ENCODE measurements around the gene ACOT13.
"Not testable (repeated sequence)": the region's sequence is repeated elsewhere in the genome, so short reads cannot be mapped to it uniquely, and the experiment has no call there.

ACOT13 gene

GRCh38 chr6:24672620-24673182 is 5.8 kb downstream of the ACOT13 start:
- Histone ChIP-seq H3K14ac (ENCODE audit: low read length in 2 of 2) (no peak overlapping the region), H3K27ac (ENCODE audit: low read length, poor library complexity, severe bottlenecking) (no peak overlapping the region), H3K27me3 (ENCODE audit: control insufficient read depth in 1 of 2, insufficient read depth in 1 of 2, low read length in 2 of 2) (no peaks in the 10 kb centered on the region), H2AFZ (ENCODE audit: low read depth, low read length) (no peak overlapping the region), H3K4me2 (ENCODE audit: low read length, poor library complexity, severe bottlenecking) (no peak overlapping the region), H3K9ac (ENCODE audit: low read length) (no peak overlapping the region), H3K79me1 (replicated peaks; ENCODE audit: low read length, poor library complexity, severe bottlenecking) (peaks cover 5% of the 10 kb centered on the region), H3K36me3 (ENCODE audit: control insufficient read depth in 1 of 2, insufficient read depth in 2 of 2, low read depth in 1 of 2, low read length in 2 of 2) (peaks cover 0 to 6% of the 10 kb centered on the region in 2 experiments), H3K4me3 (ENCODE audit: insufficient read depth in 1 of 2, low read depth in 1 of 2, low read length in 2 of 2) (no peak overlapping the region), H4K91ac (ENCODE audit: low read length) (no peak overlapping the region), H4K8ac (ENCODE audit: low read length) (no peak overlapping the region), H2BK120ac (ENCODE audit: low read depth, low read length) (no peak overlapping the region), H2BK5ac (ENCODE audit: low read depth, low read length, poor library complexity, severe bottlenecking) (no peak overlapping the region), H3K18ac (ENCODE audit: low read depth in 1 of 2, low read length in 2 of 2) (no peak overlapping the region), H3K4me1 (ENCODE audit: control insufficient read depth, insufficient read depth, low read depth, low read length) (peaks cover 5% of the 10 kb centered on the region), H3K9me3 (ENCODE audit: control insufficient read depth, low read length) (peaks cover 12% of the 10 kb centered on the region), H2BK15ac (ENCODE audit: low read depth, poor library complexity, severe bottlenecking) (no peak overlapping the region), H3K4ac (ENCODE audit: low read depth in 1 of 2, low read length in 2 of 2) (no peak overlapping the region), H2BK12ac (ENCODE audit: low read length in 2 of 2) (no peak overlapping the region), H3K23ac (ENCODE audit: low read length in 2 of 2) (no peak overlapping the region), H2AK5ac (ENCODE audit: low read length, severe bottlenecking) (no peak overlapping the region)
- 95% methylated on average over 5 of the region's 6 CpGs for WGBS
- no peak for DNase-seq

- no peak overlapping the region for H3K14ac ChIP-seq (ENCODE audit: low read length in 2 of 2)
- no peak overlapping the region for H2AFZ ChIP-seq (ENCODE audit: low read depth, low read length)
- no peak overlapping the region for H3K9ac ChIP-seq (ENCODE audit: low read length)
- no peaks in the 10 kb centered on the region for H3K27me3 ChIP-seq (ENCODE audit: control insufficient read depth in 1 of 2, insufficient read depth in 1 of 2, low read length in 2 of 2)
- H3K36me3 ChIP-seq (ENCODE audit: control insufficient read depth in 1 of 2, insufficient read depth in 2 of 2, low read depth in 1 of 2, low read length in 2 of 2): peaks cover 0 to 6% of the 10 kb centered on the region in 2 experiments
- no peaks in the 10 kb centered on the region for H3K4me1 ChIP-seq (ENCODE audit: control insufficient read depth, insufficient read depth, low read depth, low read length)
- H3K9me3 ChIP-seq (ENCODE audit: control insufficient read depth, low read length): peaks cover 12% of the 10 kb centered on the region
- H3K23ac ChIP-seq (ENCODE audit: low read length in 2 of 2): no peak overlapping the region
- no peak overlapping the region for H4K8ac ChIP-seq (ENCODE audit: low read length)
- no peak overlapping the region for H3K27ac ChIP-seq (ENCODE audit: low read length, poor library complexity, severe bottlenecking)
- peaks cover 5% of the 10 kb centered on the region for H3K79me1 ChIP-seq (replicated peaks; ENCODE audit: low read length, poor library complexity, severe bottlenecking)
- no CpG with 5 or more reads among the region's 2 CpGs for WGBS
- H2BK12ac ChIP-seq (ENCODE audit: low read length in 2 of 2): no peak overlapping the region
- no peak overlapping the region for H3K4me3 ChIP-seq (ENCODE audit: insufficient read depth in 1 of 2, low read depth in 1 of 2, low read length in 2 of 2)
- no peak overlapping the region for H2BK120ac ChIP-seq (ENCODE audit: low read depth, low read length)
- DNase-seq: no peak
- no peak overlapping the region for H3K4ac ChIP-seq (ENCODE audit: low read depth in 1 of 2, low read length in 2 of 2)
- no peak overlapping the region for H3K4me2 ChIP-seq (ENCODE audit: low read length, poor library complexity, severe bottlenecking)
- no peak overlapping the region for H2AK5ac ChIP-seq (ENCODE audit: low read length, severe bottlenecking)
- no peak overlapping the region for H3K18ac ChIP-seq (ENCODE audit: low read depth in 1 of 2, low read length in 2 of 2)
- H4K91ac ChIP-seq (ENCODE audit: low read length): no peak overlapping the region
- no peak overlapping the region for H2BK15ac ChIP-seq (ENCODE audit: low read depth, poor library complexity, severe bottlenecking)
- no peak overlapping the region for H2BK5ac ChIP-seq (ENCODE audit: low read depth, low read length, poor library complexity, severe bottlenecking)
These were observed 6.7 kb downstream of the ACOT13 start for GRCh38 chr6:24673625-24674024.

- H3K23ac ChIP-seq (ENCODE audit: low read length in 2 of 2); H2BK15ac ChIP-seq (ENCODE audit: low read depth, poor library complexity, severe bottlenecking); H3K14ac ChIP-seq (ENCODE audit: low read length in 2 of 2); H2AK5ac ChIP-seq (ENCODE audit: low read length, severe bottlenecking); H3K4me3 ChIP-seq (ENCODE audit: insufficient read depth in 1 of 2, low read depth in 1 of 2, low read length in 2 of 2); H3K4ac ChIP-seq (ENCODE audit: low read depth in 1 of 2, low read length in 2 of 2); H2BK5ac ChIP-seq (ENCODE audit: low read depth, low read length, poor library complexity, severe bottlenecking); H3K27me3 ChIP-seq (ENCODE audit: control insufficient read depth in 1 of 2, insufficient read depth in 1 of 2, low read length in 2 of 2); H3K9me3 ChIP-seq (ENCODE audit: control insufficient read depth, low read length); H3K27ac ChIP-seq (ENCODE audit: low read length, poor library complexity, severe bottlenecking); H3K4me1 ChIP-seq (ENCODE audit: control insufficient read depth, insufficient read depth, low read depth, low read length); H3K36me3 ChIP-seq (ENCODE audit: control insufficient read depth in 1 of 2, insufficient read depth in 2 of 2, low read depth in 1 of 2, low read length in 2 of 2); H2AFZ ChIP-seq (ENCODE audit: low read depth, low read length); H2BK120ac ChIP-seq (ENCODE audit: low read depth, low read length); H3K18ac ChIP-seq (ENCODE audit: low read depth in 1 of 2, low read length in 2 of 2); H3K4me2 ChIP-seq (ENCODE audit: low read length, poor library complexity, severe bottlenecking); DNase-seq; H3K9ac ChIP-seq (ENCODE audit: low read length); H2BK12ac ChIP-seq (ENCODE audit: low read length in 2 of 2); H3K79me1 ChIP-seq (replicated peaks; ENCODE audit: low read length, poor library complexity, severe bottlenecking); H4K8ac ChIP-seq (ENCODE audit: low read length); H4K91ac ChIP-seq (ENCODE audit: low read length): not testable (repeated sequence)
- 93% methylated on average over 10 of the region's 11 CpGs for WGBS
These were observed 12.0 kb downstream of the ACOT13 start for GRCh38 chr6:24678792-24679352.

DNA sequence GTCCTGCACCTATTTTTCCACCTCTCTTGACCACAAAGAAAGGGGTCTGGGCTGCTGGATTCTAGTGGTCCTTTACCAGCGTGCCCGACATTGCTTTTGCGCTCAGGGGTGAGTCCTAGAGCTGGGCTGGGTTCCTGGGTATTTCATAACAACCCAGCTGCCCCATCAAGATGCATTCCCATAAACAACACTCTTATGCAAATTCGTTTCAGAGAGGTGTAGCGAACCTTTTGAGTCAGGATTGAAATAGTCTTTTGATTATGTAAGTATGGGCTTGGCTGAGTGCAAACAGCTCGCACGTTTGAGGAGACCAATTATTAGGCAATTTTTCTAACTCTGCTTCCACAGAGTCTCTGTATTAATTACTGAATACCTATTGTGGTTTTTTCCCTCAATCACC is 13.7 kb downstream of the ACOT13 start:
- H3K4me2 ChIP-seq (ENCODE audit: low read length, poor library complexity, severe bottlenecking): no peak overlapping the region
- no peaks in the 10 kb centered on the region for H3K9me3 ChIP-seq (ENCODE audit: control insufficient read depth, low read length)
- no peak overlapping the region for H4K91ac ChIP-seq (ENCODE audit: low read length)
- H3K36me3 ChIP-seq (ENCODE audit: control insufficient read depth in 1 of 2, insufficient read depth in 2 of 2, low read depth in 1 of 2, low read length in 2 of 2): no peaks in the 10 kb centered on the region
- whole genome bisulfite sequencing: 87% methylated on average over 6 of the region's 7 CpGs
- no peak for DNase-seq
- H3K4me3 ChIP-seq (ENCODE audit: insufficient read depth in 1 of 2, low read depth in 1 of 2, low read length in 2 of 2): no peak overlapping the region
- H3K9ac ChIP-seq (ENCODE audit: low read length): no peak overlapping the region
- H3K27me3 ChIP-seq (ENCODE audit: control insufficient read depth in 1 of 2, insufficient read depth in 1 of 2, low read length in 2 of 2): no peaks in the 10 kb centered on the region
- no peaks in the 10 kb centered on the region for H3K4me1 ChIP-seq (ENCODE audit: control insufficient read depth, insufficient read depth, low read depth, low read length)
- no peak overlapping the region for H3K23ac ChIP-seq (ENCODE audit: low read length in 2 of 2)
- H2AFZ ChIP-seq (ENCODE audit: low read depth, low read length): no peak overlapping the region
- no peak overlapping the region for H4K8ac ChIP-seq (ENCODE audit: low read length)
- H3K14ac ChIP-seq (ENCODE audit: low read length in 2 of 2): no peak overlapping the region
- no peak overlapping the region for H2BK15ac ChIP-seq (ENCODE audit: low read depth, poor library complexity, severe bottlenecking)
- peaks cover 8% of the 10 kb centered on the region for H3K79me1 ChIP-seq (replicated peaks; ENCODE audit: low read length, poor library complexity, severe bottlenecking)
- H2AK5ac ChIP-seq (ENCODE audit: low read length, severe bottlenecking): no peak overlapping the region
- no peak overlapping the region for H2BK120ac ChIP-seq (ENCODE audit: low read depth, low read length)
- H3K4ac ChIP-seq (ENCODE audit: low read depth in 1 of 2, low read length in 2 of 2): no peak overlapping the region
- H3K27ac ChIP-seq (ENCODE audit: low read length, poor library complexity, severe bottlenecking): no peak overlapping the region
- H2BK12ac ChIP-seq (ENCODE audit: low read length in 2 of 2): no peak overlapping the region
- H3K18ac ChIP-seq (ENCODE audit: low read depth in 1 of 2, low read length in 2 of 2): no peak overlapping the region
- no peak overlapping the region for H2BK5ac ChIP-seq (ENCODE audit: low read depth, low read length, poor library complexity, severe bottlenecking)

All from mesenchymal stem cell (in vitro differentiated cells and primary cell).